ENCODE data around the gene MAP2K1.

DNA sequence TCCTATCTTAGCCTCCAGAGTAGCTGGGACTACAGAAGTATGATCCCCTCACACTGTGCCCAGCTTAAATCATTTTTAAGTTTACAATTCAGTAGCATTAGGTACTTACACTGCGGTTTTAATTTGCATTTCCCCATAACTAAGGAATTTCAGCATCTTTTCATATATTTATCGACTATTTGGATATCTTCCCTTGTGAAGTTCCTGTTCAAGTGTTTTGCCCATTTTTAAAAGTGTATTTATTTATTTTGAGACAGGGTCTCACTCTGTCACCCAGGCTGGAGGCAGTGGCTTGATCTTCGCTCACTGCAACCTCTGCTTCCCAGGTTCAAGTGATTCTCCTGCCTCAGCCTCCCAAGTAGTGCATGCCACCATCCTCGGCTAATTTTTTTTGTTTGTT, 12.5 kb upstream of the MAP2K1 start:
- no peak for TF ChIP-seq MYC (IDR thresholded peaks at IDR 0.05; ENCODE audit: low read depth, low read length)
- no peak for TF ChIP-seq POLR2A (IDR thresholded peaks at IDR 0.05; ENCODE audit: extremely low read depth, insufficient read length)

Measured in NB4 (cell line).